Cardiac fibroblast (primary cell): ENCODE data around the gene SYK.

Experiments
- DNase-seq, 2 donors: peaks; one replicate each; pipeline versions ENCODE4 v3.0.0 to v3.0.0-alpha.2; 2010; ENCODE audit warnings: low read depth in 2 of 2
- H3K4me3 ChIP-seq, 2 donors: replicated peaks in 1 of 2; 1 replicate in 1 of 2; 2 replicates in 1 of 2; pipeline ENCODE4 v1.5.1; 2011; ENCODE audit warnings: low read depth in 2 of 2, low read length in 2 of 2, mild to moderate bottlenecking in 2 of 2, moderate library complexity in 1 of 2
- TF ChIP-seq, protein P1 (sequence below): IDR thresholded peaks from one replicate; pipeline ENCODE4 v1.5.1; 2011; ENCODE audit warnings: low read depth, mild to moderate bottlenecking, low read length, inconsistent platforms

Gene SYK

DNA sequence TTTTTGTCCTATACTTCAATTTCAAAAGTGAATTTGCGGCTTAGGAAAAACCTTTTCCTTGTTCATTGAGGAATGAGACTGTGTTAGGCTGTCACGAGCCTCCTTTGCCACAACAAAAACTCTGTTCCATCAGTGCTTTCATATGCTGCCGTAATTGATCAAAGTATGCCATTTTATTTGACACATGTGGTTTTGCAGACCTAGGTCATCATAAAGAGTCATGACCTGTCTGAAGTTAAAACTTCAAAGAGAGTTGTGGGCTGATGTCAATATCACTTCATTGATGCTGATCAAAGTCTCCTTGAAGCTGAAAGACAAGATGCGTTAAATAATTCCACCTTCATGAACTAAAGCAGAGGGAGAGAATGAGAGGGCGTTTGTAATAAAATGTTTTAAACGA, 55.5 kb downstream of the SYK start:
- TF ChIP-seq, protein P1, sequence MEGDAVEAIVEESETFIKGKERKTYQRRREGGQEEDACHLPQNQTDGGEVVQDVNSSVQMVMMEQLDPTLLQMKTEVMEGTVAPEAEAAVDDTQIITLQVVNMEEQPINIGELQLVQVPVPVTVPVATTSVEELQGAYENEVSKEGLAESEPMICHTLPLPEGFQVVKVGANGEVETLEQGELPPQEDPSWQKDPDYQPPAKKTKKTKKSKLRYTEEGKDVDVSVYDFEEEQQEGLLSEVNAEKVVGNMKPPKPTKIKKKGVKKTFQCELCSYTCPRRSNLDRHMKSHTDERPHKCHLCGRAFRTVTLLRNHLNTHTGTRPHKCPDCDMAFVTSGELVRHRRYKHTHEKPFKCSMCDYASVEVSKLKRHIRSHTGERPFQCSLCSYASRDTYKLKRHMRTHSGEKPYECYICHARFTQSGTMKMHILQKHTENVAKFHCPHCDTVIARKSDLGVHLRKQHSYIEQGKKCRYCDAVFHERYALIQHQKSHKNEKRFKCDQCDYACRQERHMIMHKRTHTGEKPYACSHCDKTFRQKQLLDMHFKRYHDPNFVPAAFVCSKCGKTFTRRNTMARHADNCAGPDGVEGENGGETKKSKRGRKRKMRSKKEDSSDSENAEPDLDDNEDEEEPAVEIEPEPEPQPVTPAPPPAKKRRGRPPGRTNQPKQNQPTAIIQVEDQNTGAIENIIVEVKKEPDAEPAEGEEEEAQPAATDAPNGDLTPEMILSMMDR = no peak
- DNase-seq = no peak
- H3K4me3 ChIP-seq = no peak overlapping the region

DNA sequence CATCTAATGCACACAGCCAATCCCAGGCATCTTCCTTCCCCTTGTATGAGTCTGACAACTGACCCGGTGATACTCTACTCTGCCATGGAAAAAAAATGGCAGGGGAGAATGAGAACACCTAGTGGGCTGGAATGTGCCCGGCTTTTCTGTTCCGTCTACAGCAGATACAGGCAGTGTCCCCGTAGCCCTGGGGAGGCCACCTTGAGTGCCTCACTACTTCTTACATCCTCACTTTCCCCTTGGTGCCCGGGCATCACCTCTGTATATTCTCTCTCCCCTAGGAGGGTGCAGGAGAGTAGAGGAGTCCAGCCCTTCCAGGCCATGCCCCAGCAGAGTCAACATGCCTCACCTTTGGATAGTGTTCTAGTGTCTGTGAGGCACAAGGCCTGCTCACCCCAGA, 56.2 kb downstream of the SYK start:
- TF ChIP-seq, protein P1 = no peak
- no peak for DNase-seq
- H3K4me3 ChIP-seq = no peak overlapping the region

DNA sequence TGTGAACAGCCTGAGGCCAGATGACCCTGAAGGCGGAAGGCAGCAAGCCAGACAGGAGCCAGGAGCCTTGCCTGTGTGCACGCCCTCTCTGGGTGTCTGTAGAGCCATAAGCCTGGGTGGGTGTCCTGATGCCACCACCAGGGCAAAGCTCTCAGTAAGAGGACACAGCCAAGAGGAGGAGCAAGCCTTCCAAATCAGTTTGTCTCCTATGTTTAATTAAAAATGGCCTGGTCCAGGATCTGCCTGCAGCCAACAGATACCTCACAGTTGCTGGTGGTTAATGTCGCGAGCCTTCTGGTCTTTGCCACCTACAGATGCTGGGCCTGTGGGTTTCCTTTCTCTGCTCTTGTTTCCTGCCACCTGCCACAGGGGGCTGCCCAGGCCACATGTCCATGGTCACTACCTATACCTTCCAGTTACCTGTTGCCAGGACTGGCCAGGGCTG, 56.9 kb downstream of the SYK start:
- no peak overlapping the region for H3K4me3 ChIP-seq
- TF ChIP-seq, protein P1 = no peak
- DNase-seq = no peak

DNA sequence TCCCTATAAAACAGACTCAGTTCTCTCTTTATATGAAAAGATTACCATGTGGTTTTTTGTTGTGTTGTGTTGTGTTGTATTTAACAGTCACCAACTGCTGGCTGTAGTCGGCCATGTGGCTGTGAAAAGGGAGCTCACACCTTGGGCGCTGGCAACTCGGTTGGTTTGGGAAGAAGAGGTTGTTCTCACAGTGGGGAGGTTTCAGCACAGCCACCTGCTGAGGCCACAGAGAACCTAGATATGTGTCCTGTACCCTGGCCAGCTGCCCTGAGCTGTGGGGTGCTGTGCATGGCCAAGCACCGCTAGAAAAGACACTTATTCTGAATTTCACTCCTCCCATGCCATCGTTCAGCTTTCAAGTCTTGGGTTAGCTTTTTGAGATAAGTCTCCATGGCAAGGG, 58.8 kb downstream of the SYK start:
- TF ChIP-seq, protein P1 = no peak
- no peak for DNase-seq
- H3K4me3 ChIP-seq = no peak overlapping the region

DNA sequence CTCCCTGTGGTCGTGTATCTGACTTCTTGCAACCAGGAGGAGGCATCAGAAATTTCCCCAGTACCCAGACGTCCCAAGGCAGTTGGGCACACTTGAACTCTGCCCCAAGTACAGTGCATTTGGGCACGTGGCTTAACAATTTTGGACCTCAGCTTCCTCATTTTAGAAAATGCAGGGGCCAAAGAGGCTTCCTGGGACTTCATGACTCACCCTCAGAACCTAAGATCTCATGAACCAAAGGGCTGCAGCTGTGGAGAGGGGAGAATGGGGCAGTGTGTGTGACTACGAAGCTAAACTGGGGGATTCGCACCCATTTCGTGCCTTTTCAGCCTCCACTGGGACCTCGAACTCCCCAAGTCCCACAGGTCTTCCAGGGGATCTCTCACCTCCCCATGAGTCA, 59.2 kb downstream of the SYK start:
- DNase-seq = no peak
- TF ChIP-seq, protein P1 = no peak
- H3K4me3 ChIP-seq = no peak overlapping the region

DNA sequence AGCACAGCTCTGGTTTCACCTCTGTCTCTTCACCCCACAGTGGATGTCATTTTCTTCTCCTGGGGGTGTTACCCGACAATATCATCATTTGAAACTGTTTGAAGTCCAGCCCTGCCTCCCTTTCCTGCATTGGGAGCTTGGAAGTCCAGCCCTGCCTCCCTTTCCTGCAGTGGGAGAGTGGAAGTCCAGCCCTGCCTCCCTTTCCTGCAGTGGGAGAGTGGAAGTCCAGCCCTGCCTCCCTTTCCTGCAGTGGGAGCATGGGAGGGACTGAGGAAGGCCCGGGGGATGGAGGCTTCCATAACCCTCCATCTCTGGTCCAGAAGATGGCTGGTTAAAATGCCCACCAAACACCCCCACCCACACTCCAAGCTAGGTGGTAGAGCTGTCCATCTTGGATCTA, 59.8 kb downstream of the SYK start:
- DNase-seq = no peak
- TF ChIP-seq, protein P1 = no peak
- H3K4me3 ChIP-seq = no peak overlapping the region
